ENCODE measurements around the gene IFT22.
A peak's percentile ranks its signal among the peaks of the same experiment; 100 is the strongest.
"Not testable (repeated sequence)": the region's sequence is repeated elsewhere in the genome, so short reads cannot be mapped to it uniquely, and the experiment has no call there.

Gene IFT22

GRCh38 chr7:101357433-101357832, 35.8 kb upstream of the IFT22 start:
- Histone ChIP-seq H3K4me1 (no peaks in the 10 kb centered on the region), H3K27me3 (peaks cover 12% of the 10 kb centered on the region), H3K9me3 (no peaks in the 10 kb centered on the region), H3K9ac (no peak overlapping the region), H3K27ac (no peak overlapping the region), H4K20me1 (no peaks in the 10 kb centered on the region), H3K4me3 (no peak overlapping the region), H3K36me3 (no peaks in the 10 kb centered on the region), H3K4me2 (no peak overlapping the region)
- TF ChIP-seq Cebpa-rat (IDR thresholded peaks at IDR 0.05) = no peak

- Histone ChIP-seq H3K9ac (no peak overlapping the region), H3K4me1 (peaks cover 4% of the 10 kb centered on the region; the same call in 1 of the 2 replicates), H3K27me3 (no peaks in the 10 kb centered on the region), H3K4me3 (no peak overlapping the region), H3K9me3 (no peaks in the 10 kb centered on the region), H3K4me2 (no peak overlapping the region), H3K36me3 (no peaks in the 10 kb centered on the region), H3K27ac (no peak overlapping the region), H4K20me1 (no peaks in the 10 kb centered on the region)
- no peak for TF ChIP-seq Cebpa-rat (IDR thresholded peaks at IDR 0.05)
Observed at GRCh38 chr7:101352920-101353308, 31.3 kb upstream of the IFT22 start.

GRCh38 chr7:101349300-101349699, 27.7 kb upstream of the IFT22 start:
- not testable (repeated sequence) for H3K27ac ChIP-seq, H3K36me3 ChIP-seq, H3K9me3 ChIP-seq, H3K4me1 ChIP-seq, H4K20me1 ChIP-seq, H3K27me3 ChIP-seq, H3K9ac ChIP-seq, H3K4me2 ChIP-seq, H3K4me3 ChIP-seq

GRCh38 chr7:101348456-101349067, 26.9 kb upstream of the IFT22 start:
- H3K4me2 ChIP-seq = peak overlapping the region; percentile 40
- H3K9me3 ChIP-seq, H3K27me3 ChIP-seq, H3K4me3 ChIP-seq, H3K36me3 ChIP-seq, H4K20me1 ChIP-seq, H3K4me1 ChIP-seq, H3K27ac ChIP-seq, H3K9ac ChIP-seq: not testable (repeated sequence)

- no peaks in the 10 kb centered on the region for H4K20me1 ChIP-seq
- TF ChIP-seq Cebpa-rat (IDR thresholded peaks at IDR 0.05) = no peak
- H3K4me3 ChIP-seq = no peak overlapping the region
- H3K9ac ChIP-seq = no peak overlapping the region
- no peaks in the 10 kb centered on the region for H3K27me3 ChIP-seq
- H3K9me3 ChIP-seq = no peaks in the 10 kb centered on the region
- no peak overlapping the region for H3K27ac ChIP-seq
- peak overlapping the region; percentile 40 for H3K4me2 ChIP-seq
- H3K36me3 ChIP-seq = no peaks in the 10 kb centered on the region
- H3K4me1 ChIP-seq = peaks cover 10% of the 10 kb centered on the region; the same call in 1 of the 2 replicates
Observed at GRCh38 chr7:101347477-101347876, 25.9 kb upstream of the IFT22 start.

GRCh38 chr7:101342892-101343291, 21.3 kb upstream of the IFT22 start:
- TF ChIP-seq Cebpa-rat (IDR thresholded peaks at IDR 0.05) = no peak
- Histone ChIP-seq H3K9ac (no peak overlapping the region), H4K20me1 (no peaks in the 10 kb centered on the region), H3K9me3 (no peaks in the 10 kb centered on the region), H3K27me3 (no peaks in the 10 kb centered on the region), H3K4me3 (no peak overlapping the region), H3K4me2 (no peak overlapping the region), H3K4me1 (peaks cover 5% of the 10 kb centered on the region; the same call in 1 of the 2 replicates), H3K36me3 (no peaks in the 10 kb centered on the region), H3K27ac (no peak overlapping the region)

- no peak overlapping the region for H3K4me3 ChIP-seq
- H3K9me3 ChIP-seq = no peaks in the 10 kb centered on the region
- H3K9ac ChIP-seq = no peak overlapping the region
- no peak for TF ChIP-seq Cebpa-rat (IDR thresholded peaks at IDR 0.05)
- no peaks in the 10 kb centered on the region for H4K20me1 ChIP-seq
- no peaks in the 10 kb centered on the region for H3K27me3 ChIP-seq
- H3K4me1 ChIP-seq = no peaks in the 10 kb centered on the region
- no peak overlapping the region for H3K27ac ChIP-seq
- no peak overlapping the region for H3K4me2 ChIP-seq
- H3K36me3 ChIP-seq = no peaks in the 10 kb centered on the region
Observed at GRCh38 chr7:101340379-101340778, 18.8 kb upstream of the IFT22 start.

GRCh38 chr7:101333912-101334311, 12.3 kb upstream of the IFT22 start:
- no peak for TF ChIP-seq Cebpa-rat (IDR thresholded peaks at IDR 0.05)

GRCh38 chr7:101332026-101332425, 10.4 kb upstream of the IFT22 start:
- no peak overlapping the region for H3K9ac ChIP-seq
- no peaks in the 10 kb centered on the region for H3K36me3 ChIP-seq
- H3K4me3 ChIP-seq = no peak overlapping the region
- H3K27me3 ChIP-seq = no peaks in the 10 kb centered on the region
- H3K27ac ChIP-seq = no peak overlapping the region
- no peaks in the 10 kb centered on the region for H4K20me1 ChIP-seq
- no peak overlapping the region for H3K4me2 ChIP-seq
- H3K9me3 ChIP-seq = no peaks in the 10 kb centered on the region
- no peaks in the 10 kb centered on the region for H3K4me1 ChIP-seq
- no peak for TF ChIP-seq Cebpa-rat (IDR thresholded peaks at IDR 0.05)

More at GRCh38 chr7:101333912-101334311, 12.3 kb upstream of the IFT22 start:
- no peak overlapping the region for H3K9ac ChIP-seq
- H3K4me3 ChIP-seq = no peak overlapping the region
- H4K20me1 ChIP-seq = no peaks in the 10 kb centered on the region
- H3K36me3 ChIP-seq = no peaks in the 10 kb centered on the region
- H3K27ac ChIP-seq = no peak overlapping the region
- no peak overlapping the region for H3K4me2 ChIP-seq
- no peaks in the 10 kb centered on the region for H3K4me1 ChIP-seq
- H3K27me3 ChIP-seq = no peaks in the 10 kb centered on the region
- no peaks in the 10 kb centered on the region for H3K9me3 ChIP-seq

- TF ChIP-seq Cebpa-rat (IDR thresholded peaks at IDR 0.05) = no peak
- Histone ChIP-seq H3K27ac (no peak overlapping the region), H3K9ac (no peak overlapping the region), H3K27me3 (no peaks in the 10 kb centered on the region), H3K4me3 (no peak overlapping the region), H3K36me3 (no peaks in the 10 kb centered on the region), H3K4me1 (no peaks in the 10 kb centered on the region), H3K9me3 (no peaks in the 10 kb centered on the region), H3K4me2 (no peak overlapping the region), H4K20me1 (no peaks in the 10 kb centered on the region)
Observed at GRCh38 chr7:101330011-101330484, 8.4 kb upstream of the IFT22 start.

GRCh38 chr7:101328159-101328558, 6.5 kb upstream of the IFT22 start:
- H3K9ac ChIP-seq = no peak overlapping the region
- H3K4me1 ChIP-seq = no peaks in the 10 kb centered on the region
- H3K4me3 ChIP-seq = no peak overlapping the region
- no peak overlapping the region for H3K4me2 ChIP-seq
- no peaks in the 10 kb centered on the region for H3K36me3 ChIP-seq
- H3K27ac ChIP-seq = no peak overlapping the region
- no peaks in the 10 kb centered on the region for H3K27me3 ChIP-seq
- H3K9me3 ChIP-seq = no peaks in the 10 kb centered on the region
- no peaks in the 10 kb centered on the region for H4K20me1 ChIP-seq
- no peak for TF ChIP-seq Cebpa-rat (IDR thresholded peaks at IDR 0.05)

Measured in BLaER1 (cell line).